GM12801 (cell line): ENCODE results near the gene GLRX5.

Source experiments
- CTCF ChIP-seq: IDR thresholded peaks from one replicate; pipeline ENCODE4 v1.5.1; 2011; ENCODE audit warnings: control low read depth; ENCODE audit not compliant: insufficient read length; ENCODE audit errors: extremely low read depth

The GLRX5 gene

GRCh38 chr14:95515080-95515489 is 19.8 kb upstream of the GLRX5 start:
- no peak for TF ChIP-seq CTCF

DNA sequence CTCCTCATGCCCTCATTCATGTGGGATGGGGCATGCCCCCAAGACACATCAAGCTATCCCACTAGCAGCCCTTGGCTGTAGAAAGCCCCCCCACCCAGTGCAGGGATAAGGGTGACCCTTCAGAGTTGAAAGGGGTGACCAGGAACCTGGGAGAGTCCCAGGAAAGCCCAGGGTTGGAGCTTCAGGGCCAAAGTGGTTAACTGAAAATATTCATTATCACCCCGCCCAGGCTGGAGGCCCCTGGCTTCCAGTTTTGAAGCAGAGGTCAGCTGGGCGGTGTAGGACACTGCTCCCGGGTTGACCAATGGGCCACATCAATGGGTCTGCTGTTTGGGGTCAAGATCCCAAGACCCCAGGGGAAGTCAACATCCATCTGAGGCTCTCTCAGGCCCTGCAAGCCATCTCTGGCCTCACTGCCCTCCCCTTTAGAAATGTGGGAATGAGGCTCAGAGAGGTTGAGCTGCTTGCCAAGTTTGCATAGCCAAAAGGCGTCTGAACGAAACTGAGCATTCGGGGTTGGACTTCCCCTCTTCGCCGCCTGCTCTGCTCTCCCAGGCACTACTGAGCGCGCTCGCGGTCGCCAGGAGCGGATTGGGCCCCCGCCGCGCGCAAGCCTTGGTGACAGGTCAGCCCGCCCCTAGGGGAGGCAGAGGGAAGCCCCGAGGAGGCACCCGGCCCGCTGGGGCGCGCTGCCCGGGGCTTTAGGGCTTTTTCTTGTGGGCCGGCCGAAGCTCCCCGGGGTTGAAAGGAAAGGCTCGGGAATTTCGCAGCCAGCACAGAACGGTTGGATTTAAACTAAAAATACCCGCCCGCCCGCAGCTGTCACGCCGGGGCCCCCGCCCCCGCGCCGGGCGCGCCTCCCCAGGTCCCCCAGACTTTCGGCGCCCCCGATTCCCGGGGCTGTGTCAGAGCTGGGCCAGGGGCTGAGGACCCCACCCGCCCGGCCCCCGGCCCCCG is 19.0 kb upstream of the GLRX5 start:
- no peak for TF ChIP-seq CTCF

DNA sequence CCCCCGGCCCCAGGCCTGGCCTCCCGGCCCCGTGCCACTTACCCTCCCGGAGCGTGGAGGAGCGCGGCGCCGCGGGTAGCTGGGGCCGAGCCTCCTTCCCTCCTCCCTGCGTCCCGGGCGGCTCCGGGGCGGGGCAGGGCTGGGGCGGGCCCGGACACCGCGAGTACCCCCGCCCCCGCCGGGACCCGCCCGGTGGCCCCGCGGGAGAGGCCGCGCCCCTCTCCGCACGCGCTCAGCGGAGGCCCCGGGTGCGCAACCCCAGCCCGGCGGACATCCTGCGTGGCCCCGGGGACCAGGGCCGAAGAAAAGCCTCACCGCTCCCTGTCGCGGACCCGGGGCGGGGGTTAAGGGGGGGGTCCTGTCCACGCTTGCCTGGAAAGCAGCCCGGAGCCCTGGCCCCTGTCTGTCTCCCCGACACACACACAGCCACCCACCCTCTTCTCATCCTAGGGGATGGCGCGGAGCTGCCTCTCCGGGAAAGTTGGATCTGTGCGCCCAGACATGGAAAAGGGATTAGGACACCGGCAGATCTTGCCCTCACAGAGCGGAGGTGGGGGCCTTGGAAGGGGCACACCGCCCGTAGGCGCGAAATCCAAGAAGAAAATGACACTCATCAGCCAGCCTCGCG is 18.2 kb upstream of the GLRX5 start, which contains the start of gene SYNE3:
Gene SYNE3 (minus strand): TSS at position 97 of the 628 bp plus-strand sequence. CDS start 40,829 bp downstream, outside the sequence.
- TF ChIP-seq CTCF, result no peak

DNA sequence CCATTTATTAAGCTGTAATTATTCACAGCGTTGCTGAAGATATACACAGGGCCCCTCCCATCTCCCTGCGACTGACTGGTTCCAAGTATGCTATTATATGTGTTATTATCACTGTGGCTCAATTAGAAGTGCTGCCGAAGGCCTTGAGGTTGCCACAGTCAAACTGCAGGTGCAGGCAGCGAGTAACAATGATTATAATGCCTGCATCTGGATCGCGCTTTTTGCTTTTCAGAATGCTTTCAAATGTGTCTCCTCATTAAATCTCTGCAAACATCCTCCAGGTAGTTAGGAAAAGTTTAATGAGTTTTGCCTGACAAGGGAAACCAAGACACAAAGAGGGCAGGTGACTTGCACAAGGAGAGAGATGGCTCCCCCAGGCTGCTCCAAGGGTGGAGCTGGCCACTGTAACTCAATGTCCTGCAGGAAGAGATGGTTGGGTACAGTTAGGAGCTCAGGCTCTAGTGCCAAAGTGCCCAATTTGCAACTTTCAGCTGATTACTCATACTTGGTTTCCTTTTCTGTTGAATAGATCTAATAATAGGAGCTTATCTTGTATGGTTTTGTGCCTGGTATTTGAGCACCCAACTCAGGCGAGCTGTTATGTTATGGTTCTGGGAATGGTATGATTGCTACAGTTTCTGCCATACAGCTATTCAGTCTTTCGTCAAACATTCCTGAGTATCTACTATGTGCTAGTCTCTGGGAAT is 16.7 kb upstream of the GLRX5 start:
- no peak for TF ChIP-seq CTCF

DNA sequence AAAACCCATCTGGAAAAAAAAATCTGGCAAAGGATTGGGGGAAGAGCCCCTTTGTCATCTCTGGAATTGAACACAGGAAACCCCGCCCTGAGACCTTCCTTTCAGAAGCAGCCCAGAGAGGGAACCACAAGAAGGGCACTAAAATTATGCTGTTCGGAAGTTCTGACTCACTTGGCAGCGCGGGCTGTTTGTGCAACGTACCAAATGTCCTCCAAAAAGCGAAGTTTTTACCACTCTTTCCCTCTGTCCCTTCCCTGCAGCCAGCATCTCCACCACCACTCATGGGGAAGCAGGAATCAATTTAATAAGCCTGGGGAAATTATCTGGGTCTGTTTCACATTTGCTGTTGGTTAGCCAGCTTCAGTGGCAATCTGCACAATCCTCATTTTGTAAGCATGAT is 15.2 kb upstream of the GLRX5 start:
- TF ChIP-seq CTCF, result no peak

GRCh38 chr14:95520346-95520745 is 14.5 kb upstream of the GLRX5 start:
- no peak for TF ChIP-seq CTCF

GRCh38 chr14:95521001-95521400 is 13.8 kb upstream of the GLRX5 start:
- no peak for TF ChIP-seq CTCF
